ENCODE data around the gene NUP62CL.

- TF ChIP-seq CTCF (IDR thresholded peaks at IDR 0.05) = no peak
- no peak for TF ChIP-seq POLR2A (IDR thresholded peaks at IDR 0.05)
Observed at GRCh38 chrX:107206697-107207065, 448 bp upstream of the NUP62CL start.
